Measurements from ENCODE around the gene DHX38. TPM values are rescaled to one million over a fixed set of nuclear protein-coding genes. Genes with fewer than 3 reads are reported as not detected.
"Not testable (repeated sequence)": the region's sequence is repeated elsewhere in the genome, so short reads cannot be mapped to it uniquely, and the experiment has no call there.

Gene DHX38
- total RNA-seq, 2 donors from 2014 or later = 81.2 to 119 TPM

DNA sequence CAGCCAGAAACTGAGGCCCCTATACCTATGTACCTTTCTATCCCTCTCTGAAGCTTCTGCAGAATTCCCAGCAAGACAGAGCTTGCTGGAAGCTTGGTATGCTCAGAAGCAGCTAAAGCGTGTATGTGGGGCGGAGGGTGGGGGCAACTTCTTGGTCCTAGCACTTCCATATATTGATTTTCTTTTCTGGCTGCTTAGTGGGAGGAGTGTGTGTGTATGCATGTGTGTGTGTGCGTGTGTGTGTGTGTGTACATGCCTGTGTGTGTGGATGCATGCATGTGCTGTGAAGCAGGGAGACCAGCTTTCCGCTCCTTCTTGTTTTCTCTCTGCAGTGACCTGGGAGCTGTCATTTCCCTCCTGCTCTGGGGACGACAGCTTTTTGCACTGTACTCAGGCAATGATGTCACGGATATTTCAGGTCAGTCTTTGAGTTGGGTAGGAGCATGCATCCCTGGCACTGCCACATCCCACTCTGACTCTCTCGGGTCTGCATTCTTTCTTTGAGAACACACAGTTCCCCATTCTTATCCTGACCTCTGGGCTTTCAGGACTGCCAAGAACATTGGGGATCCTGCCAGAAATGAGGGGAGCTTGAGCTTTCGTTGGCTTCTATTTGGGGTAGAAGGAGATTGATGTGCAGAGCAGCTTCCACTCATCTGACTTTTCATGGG, 20.0 kb upstream of the DHX38 start:
- Mint-ChIP-seq H3K36me3 (no peaks in the 10 kb centered on the region), H3K27ac (no peak overlapping the region), H3K9me3 (no peaks in the 10 kb centered on the region)
- DNase-seq (ENCODE audit: low spot score in 2 of 2) (no peak), ATAC-seq (no peak)

DNA sequence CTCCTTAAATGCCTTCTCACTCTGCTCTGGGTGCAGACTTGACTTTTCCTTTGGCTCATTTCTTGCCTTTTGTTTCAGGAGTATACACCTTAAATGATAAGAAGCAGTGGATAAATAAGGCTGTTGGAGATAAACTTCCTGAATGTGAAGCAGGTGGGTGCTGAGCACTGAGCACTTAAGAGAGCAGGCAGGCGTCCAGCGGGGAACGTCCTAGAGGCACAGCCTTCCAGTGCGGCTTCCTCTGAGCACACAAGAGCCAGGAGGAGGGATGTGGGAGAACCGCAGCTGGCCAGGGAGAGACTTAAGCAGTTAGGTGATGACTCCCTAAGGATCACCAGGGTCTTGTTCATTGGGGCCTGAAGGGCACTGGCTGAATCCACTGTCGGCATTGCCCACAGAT, 18.6 kb upstream of the DHX38 start:
- ATAC-seq; H3K27ac Mint-ChIP-seq; H3K9me3 Mint-ChIP-seq; DNase-seq (ENCODE audit: low spot score in 2 of 2); H3K36me3 Mint-ChIP-seq: not testable (repeated sequence)

DNA sequence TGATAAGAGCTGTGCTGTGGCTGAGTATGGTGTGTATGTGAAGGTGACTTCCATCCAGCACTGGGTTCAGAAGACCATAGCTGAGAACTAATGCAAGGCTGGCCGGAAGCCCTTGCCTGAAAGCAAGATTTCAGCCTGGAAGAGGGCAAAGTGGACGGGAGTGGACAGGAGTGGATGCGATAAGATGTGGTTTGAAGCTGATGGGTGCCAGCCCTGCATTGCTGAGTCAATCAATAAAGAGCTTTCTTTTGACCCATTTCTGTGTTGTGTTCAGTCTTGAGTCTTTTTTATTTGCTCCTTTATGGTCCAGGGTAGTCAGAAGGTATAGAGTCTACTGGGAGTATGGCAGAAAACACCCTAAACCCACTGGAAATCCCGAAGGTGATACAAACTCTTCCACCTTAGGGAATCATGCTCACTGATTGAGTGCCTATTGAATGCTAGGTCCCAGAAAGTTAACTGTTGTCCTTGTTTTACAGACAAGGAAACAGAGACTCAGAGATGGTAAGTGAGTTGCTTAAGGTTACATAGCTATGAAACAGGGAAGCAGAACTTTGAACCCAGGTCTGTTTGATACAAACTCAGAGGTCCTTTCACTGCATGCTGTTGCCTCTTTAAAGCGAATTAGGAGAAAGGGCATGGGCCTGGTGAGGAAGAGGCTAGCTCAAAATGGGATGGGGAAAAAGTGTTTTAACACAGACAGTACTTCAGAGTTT, 16.5 kb upstream of the DHX38 start:
- DNase-seq (ENCODE audit: low spot score in 2 of 2); H3K9me3 Mint-ChIP-seq; ATAC-seq; H3K27ac Mint-ChIP-seq; H3K36me3 Mint-ChIP-seq: not testable (repeated sequence)

DNA sequence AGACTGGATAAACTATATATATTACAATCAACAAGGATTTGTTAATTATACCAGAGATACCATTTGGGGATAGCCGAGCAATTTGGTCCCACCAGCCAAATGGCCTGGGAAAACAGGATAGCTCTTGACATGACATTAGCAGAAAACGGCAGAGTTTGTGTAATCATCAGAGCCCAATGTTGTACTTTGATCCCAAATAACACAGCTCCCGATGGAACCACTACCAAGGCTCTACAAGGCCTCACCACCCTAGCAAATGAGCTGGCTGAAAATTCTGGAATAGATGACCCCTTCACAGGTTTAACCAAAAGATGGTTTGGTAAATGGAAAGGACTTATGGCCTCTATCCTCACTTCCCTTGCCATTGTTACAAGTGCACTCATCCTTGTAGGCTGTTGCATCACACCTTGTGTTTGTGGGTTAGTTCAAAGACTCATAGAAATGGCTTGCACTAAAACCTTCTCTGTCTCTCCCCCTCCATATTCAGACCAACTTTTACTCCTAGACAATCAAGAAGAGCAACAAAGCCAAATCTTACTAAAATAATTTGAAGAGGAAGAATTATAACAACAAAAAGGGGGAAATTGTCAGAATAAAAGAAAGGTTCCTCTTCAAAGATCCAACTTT, 9.8 kb upstream of the DHX38 start:
- H3K36me3 Mint-ChIP-seq = peaks cover 27 to 30% of the 10 kb centered on the region in 2 donors
- H3K27ac Mint-ChIP-seq = no peak overlapping the region
- H3K9me3 Mint-ChIP-seq = peaks cover 0 to 5% of the 10 kb centered on the region in 2 donors
- ATAC-seq (no peak), DNase-seq (ENCODE audit: low spot score in 2 of 2) (no peak)

DNA sequence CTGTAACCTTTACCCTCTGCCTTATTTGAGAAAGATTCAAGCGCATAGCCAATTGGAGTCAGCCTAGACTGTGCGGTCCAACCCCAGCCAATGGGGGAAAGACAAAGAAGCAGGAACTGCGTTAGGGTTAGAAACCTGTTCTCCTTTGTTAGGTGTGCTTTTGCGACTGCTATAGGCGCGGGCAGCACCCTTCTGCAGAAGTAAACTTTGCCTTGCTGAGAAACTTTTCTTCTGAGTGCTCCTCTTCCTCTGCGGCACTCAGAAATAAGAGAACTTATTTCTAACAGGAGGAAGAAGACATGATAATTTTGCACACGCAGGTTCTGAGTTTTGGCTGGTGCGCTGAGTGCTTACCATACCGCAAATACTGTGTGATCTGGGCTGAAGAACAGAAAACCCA, 9.2 kb upstream of the DHX38 start:
- peaks cover 31 to 36% of the 10 kb centered on the region in 2 donors for H3K36me3 Mint-ChIP-seq
- ATAC-seq (no peak), DNase-seq (ENCODE audit: low spot score in 2 of 2) (no peak)
- no peak overlapping the region for H3K27ac Mint-ChIP-seq
- H3K9me3 Mint-ChIP-seq = peaks cover 0 to 5% of the 10 kb centered on the region in 2 donors

DNA sequence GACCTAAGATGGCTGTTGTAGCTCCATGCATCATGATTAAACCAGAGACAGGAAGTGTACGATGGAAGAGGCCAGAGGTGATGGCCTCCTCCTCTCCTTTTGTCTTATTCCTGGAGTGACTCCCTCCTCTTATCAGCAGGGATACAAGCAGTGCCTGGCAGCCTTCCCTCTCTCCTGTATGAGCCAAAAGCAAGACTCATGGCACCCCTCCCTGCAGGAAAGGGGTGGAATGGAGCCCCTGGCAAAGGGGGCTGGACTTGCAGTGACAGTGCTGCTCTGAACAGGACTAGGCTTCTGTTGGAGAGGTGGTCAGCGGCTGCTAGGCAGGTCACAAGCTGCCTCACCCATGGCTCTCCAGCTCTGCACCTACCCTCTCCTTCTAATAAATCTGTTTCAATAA, 8.6 kb upstream of the DHX38 start:
- Mint-ChIP-seq H3K27ac (no peak overlapping the region), H3K36me3 (peaks cover 31 to 40% of the 10 kb centered on the region in 2 donors), H3K9me3 (peaks cover 0 to 5% of the 10 kb centered on the region in 2 donors)
- ATAC-seq = no peak
- no peak for DNase-seq (ENCODE audit: low spot score in 2 of 2)

DNA sequence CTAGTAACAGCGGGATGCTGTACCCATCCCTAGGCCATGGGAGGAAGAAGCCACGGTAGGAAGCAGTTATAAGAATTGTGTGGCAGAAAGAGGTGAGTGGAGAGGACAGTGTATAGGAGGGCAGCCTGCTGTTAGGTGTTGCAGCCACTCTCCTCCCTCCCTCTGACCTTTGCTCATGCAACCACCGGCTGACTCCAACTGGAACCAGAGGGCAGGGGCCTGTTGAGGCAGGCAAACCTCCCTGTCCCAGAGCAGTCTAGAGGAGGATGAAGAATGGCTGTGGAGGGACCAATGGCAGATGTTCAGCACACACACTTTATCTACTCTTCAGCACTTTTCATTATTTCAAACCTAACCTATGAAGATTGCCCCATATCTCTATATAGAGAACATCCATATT, 2.4 kb upstream of the DHX38 start:
- Mint-ChIP-seq H3K36me3 (peaks cover 31 to 32% of the 10 kb centered on the region in 2 donors), H3K27ac (peak overlapping the region; percentile 18 to 51), H3K9me3 (no peaks in the 10 kb centered on the region)
- DNase-seq (ENCODE audit: low spot score in 2 of 2) (no peak), ATAC-seq (no peak)

DNA sequence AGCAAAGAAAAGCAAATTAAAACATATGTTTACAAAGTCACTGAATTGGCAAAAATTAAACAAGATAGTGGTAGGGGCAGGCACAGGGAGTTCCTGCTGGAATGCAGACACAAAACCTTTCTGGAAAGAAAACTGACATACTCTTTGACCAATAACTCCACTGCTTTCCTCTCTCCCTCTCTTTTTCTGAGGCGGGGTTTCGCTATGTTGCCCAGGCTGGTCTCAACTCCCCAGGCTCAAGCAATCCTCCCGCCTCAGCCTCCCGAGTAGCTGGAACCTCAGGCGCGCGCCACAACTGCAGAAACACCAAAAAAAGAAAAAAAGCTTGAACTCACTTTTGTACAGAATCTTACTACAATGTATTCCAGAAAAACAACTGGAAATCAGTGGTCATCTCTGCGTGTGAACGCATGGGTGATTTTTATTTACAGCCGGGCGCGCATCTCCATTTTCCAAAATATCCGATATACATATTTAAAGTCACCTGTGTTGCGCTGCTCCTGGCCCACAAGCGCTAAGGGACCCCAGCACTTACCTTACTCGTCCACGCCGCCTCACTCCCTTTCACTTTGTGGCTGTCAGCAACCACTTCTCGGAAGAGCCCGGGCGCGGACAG, 707 bp upstream of the DHX38 start:
- Mint-ChIP-seq H3K36me3 (peaks cover 35 to 39% of the 10 kb centered on the region in 2 donors), H3K9me3 (no peaks in the 10 kb centered on the region), H3K27ac (peak overlapping the region; percentile 98 to 99)
- ATAC-seq (no peak), DNase-seq (ENCODE audit: low spot score in 2 of 2) (no peak)

DNA sequence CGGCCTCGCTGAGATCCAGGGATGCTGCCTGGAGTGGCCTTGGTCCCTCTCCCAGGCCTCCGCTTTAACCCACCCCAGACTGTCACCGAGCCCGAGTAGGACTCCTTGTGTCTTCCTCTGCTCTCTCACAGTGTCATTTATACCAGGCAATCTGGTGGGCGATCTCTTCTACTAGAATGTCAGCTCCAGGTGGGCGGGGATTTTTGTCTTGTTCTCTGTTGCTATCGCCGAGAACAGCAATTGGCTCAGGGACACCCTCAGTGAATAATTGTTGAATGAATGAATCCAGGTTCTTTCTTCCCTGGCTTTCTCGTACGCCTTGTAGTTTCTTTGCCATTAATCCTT, 591 bp downstream of the DHX38 start:
- Mint-ChIP-seq H3K27ac (peak overlapping the region; percentile 98 to 99), H3K36me3 (peaks cover 29 to 40% of the 10 kb centered on the region in 2 donors), H3K9me3 (no peaks in the 10 kb centered on the region)
- DNase-seq (ENCODE audit: low spot score in 2 of 2) (no peak), ATAC-seq (no peak)

DNA sequence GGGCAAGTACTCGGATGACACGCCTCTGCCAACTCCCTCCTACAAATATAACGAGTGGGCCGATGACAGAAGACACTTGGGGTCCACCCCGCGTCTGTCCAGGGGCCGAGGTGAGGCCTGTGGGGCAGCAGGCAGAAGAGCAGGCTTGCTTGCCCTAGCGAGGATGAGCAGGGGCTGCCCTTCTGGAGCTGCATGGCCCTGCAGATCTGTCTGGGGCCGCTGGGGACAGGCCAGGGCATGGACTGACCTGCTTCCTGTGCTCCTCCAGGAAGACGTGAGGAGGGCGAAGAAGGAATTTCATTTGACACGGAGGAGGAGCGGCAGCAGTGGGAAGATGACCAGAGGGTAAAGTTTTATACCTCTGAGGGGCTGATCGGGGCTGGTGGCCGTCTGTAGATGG, 5.3 kb downstream of the DHX38 start:
- H3K36me3 Mint-ChIP-seq = peaks cover 28 to 38% of the 10 kb centered on the region in 2 donors
- H3K27ac Mint-ChIP-seq = no peak overlapping the region
- DNase-seq (ENCODE audit: low spot score in 2 of 2) (no peak), ATAC-seq (peak in 1 of 2 donors; percentile 2)
- no peaks in the 10 kb centered on the region for H3K9me3 Mint-ChIP-seq

DNA sequence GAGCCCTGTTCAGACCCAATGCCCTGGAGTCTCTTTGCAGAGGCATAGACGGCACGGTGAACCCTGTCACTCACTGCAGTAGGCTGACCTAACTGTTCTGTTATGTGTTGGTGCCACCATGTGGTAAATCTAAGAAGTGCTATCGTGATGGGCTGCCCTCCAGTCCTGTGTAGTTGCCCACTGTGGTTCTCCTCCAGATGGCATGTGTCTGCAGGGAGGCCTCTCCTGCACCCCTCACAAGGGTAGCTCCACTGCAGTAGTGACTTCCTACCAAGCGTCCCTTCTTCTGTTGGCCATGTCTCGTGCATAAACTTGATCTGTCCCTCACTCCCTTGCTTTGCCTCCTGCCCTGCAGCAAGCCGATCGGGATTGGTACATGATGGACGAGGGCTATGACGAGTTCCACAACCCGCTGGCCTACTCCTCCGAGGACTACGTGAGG, 5.8 kb downstream of the DHX38 start:
- Mint-ChIP-seq H3K27ac (no peak overlapping the region), H3K36me3 (peaks cover 24 to 33% of the 10 kb centered on the region in 2 donors), H3K9me3 (no peaks in the 10 kb centered on the region)
- peak in 1 of 2 donors; percentile 60 for DNase-seq (ENCODE audit: low spot score in 2 of 2)
- ATAC-seq = peak; percentile 78 to 91

DNA sequence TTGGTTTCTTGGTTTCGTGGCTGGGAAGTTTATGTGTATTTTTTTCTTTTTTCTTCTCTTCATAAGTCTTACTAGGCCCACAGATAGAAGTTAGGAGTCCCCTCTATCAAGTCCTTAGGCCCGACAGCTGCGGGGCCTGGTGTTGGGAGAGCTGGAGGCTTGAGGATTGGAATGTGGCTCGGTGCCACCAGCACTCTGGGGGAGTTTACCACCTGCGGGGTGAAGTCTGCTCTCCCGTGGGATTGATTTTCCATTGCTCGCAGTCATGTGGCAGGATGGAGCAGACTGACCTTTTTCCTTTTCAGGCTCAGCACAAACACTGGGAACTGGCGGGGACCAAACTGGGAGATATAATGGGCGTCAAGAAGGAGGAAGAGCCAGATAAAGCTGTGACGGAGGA, 7.5 kb downstream of the DHX38 start:
- H3K9me3 Mint-ChIP-seq = no peaks in the 10 kb centered on the region
- peak overlapping the region in 1 of 2 donors; percentile 30 for H3K27ac Mint-ChIP-seq
- peaks cover 19 to 41% of the 10 kb centered on the region in 2 donors for H3K36me3 Mint-ChIP-seq
- ATAC-seq (no peak), DNase-seq (ENCODE audit: low spot score in 2 of 2) (no peak)

DNA sequence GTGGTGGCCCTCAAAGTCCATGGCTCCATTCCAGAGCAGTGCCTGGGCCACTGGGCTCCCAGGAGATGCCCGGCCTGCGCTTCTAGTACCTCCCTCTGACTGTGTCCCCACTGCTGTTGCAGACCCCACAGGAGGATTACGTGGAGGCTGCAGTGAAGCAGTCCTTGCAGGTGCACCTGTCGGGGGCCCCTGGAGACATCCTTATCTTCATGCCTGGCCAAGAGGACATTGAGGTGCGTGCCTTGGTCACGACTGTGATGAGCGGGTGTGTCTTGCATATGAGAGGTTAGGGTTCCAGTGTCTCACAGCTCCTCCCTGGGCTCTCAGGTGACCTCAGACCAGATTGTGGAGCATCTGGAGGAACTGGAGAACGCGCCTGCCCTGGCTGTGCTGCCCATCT, 11.3 kb downstream of the DHX38 start:
- Mint-ChIP-seq H3K36me3 (peaks cover 27 to 29% of the 10 kb centered on the region in 2 donors), H3K27ac (no peak overlapping the region), H3K9me3 (no peaks in the 10 kb centered on the region)
- no peak for DNase-seq (ENCODE audit: low spot score in 2 of 2)
- peak in 1 of 2 donors; percentile 16 for ATAC-seq

DNA sequence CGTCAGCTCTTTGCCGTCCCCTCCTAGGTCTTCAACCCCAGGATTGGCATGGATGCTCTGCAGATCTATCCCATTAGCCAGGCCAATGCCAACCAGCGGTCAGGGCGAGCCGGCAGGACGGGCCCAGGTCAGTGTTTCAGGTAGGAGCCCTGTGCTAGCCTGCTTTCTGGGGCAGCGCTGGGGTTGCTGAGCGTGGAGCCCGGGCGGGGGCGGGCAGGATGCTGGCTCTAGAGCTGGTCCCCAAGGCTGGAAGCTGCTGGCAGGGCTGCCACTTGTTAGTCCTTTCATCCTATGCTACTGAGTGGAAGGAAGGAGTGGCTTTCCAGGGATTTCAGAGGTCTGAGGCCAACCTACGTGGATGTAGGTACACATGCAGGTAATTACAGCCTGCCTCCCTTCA, 12.3 kb downstream of the DHX38 start:
- ATAC-seq (no peak), DNase-seq (ENCODE audit: low spot score in 2 of 2) (no peak)
- Mint-ChIP-seq H3K27ac (no peak overlapping the region), H3K9me3 (no peaks in the 10 kb centered on the region), H3K36me3 (peaks cover 34 to 35% of the 10 kb centered on the region in 2 donors)

DNA sequence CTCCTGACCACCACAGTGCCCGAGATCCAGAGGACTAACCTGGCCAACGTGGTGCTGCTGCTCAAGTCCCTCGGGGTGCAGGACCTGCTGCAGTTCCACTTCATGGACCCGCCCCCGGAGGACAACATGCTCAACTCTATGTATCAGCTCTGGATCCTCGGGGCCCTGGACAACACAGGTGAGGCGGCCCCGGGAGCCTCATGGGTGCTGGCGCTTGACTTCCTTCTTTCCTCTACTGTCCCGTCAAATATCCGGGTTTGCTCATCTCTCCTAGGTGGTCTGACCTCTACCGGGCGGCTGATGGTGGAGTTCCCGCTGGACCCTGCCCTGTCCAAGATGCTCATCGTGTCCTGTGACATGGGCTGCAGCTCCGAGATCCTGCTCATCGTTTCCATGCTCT, 13.7 kb downstream of the DHX38 start:
- DNase-seq (ENCODE audit: low spot score in 2 of 2) = no peak
- Mint-ChIP-seq H3K36me3 (peaks cover 35 to 44% of the 10 kb centered on the region in 2 donors), H3K27ac (no peak overlapping the region), H3K9me3 (no peaks in the 10 kb centered on the region)
- no peak for ATAC-seq

DNA sequence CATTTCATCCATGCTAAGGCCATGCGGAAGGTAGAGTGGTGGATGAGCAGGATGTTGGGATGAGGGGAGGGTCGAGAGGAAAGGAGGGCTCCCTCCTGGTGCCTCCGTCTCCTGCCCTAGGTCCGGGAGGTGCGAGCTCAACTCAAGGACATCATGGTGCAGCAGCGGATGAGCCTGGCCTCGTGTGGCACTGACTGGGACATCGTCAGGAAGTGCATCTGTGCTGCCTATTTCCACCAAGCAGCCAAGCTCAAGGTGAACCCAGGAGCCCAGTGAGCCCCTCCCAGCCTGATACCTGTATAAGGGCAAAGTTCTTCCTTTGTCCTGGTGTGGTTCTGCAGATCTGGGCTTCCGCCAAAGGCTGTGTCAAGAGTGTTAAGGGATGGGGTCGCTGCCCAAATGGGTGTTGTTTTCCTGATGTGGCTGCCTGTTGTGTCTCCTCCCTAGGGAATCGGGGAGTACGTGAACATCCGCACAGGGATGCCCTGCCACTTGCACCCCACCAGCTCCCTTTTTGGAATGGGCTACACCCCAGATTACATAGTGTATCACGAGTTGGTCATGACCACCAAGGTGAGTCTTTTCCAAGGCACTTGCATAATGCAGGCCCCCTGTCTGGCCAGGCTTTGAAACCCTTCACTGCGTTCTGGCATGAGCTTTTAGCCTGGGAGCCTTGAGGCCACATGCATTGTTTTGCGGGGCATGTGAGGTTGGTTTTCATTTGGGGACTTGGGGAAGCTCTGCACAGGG, 14.9 kb downstream of the DHX38 start:
- ATAC-seq (no peak), DNase-seq (ENCODE audit: low spot score in 2 of 2) (no peak)
- Mint-ChIP-seq H3K36me3 (peaks cover 26 to 35% of the 10 kb centered on the region in 2 donors), H3K27ac (no peak overlapping the region), H3K9me3 (no peaks in the 10 kb centered on the region)
